ENCODE results near the gene DACT3. TPM values are rescaled to one million over a fixed set of nuclear protein-coding genes. Genes with fewer than 3 reads are reported as not detected.

The DACT3 gene
- total and polyA plus RNA-seq, 4 donors: 24.4 to 216 (median 65.6) TPM

DNA sequence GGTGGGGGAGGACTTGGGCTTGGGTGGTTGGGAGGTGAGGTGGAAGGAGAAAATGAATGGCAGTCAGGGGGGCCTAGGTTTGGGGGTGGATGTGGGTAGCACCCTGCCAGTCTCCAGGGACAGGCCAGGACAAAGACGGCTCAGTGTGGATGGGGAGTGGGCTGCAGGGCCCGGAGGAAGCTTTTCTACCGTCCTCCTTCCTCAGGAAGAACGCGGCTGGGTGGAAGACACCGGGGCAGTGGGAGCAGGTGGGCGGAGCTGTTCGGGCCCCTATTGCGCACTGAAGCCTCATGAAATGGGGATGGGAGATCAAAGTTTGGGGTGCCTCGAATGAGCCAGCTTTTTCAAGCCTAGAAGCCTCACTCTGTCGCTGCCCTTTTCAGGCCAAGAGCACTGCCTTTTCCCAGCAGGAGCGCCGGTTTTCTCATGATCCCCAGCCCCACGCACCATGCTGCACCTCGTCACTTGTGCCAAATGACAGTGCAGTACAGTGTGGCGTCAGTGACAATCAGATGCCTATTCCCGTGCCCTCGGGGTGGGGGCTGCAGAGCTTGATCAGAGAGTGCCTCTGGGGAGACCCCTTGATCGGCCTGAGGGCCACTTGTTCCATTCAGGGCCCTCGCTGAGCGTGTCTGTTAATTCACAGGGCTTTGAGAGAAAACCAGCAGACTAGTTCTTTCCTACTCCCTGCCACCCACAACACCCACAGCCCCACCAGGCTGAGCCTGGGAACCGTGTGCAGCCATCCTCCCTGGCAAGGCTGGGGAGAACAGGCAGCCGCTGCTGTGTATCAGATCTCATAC is 58.4 kb downstream of the DACT3 start:
- Histone ChIP-seq H3K4me3 (ENCODE audit: low read length in 2 of 2) (peak overlapping the region; percentile 89 to 99), H3K36me3 (ENCODE audit: control insufficient read depth in 1 of 2, insufficient read depth in 2 of 2, low read length in 1 of 2) (no peaks in the 10 kb centered on the region), H3K4me1 (ENCODE audit: control insufficient read depth in 1 of 2, insufficient read depth in 2 of 2, low read length in 2 of 2) (peaks cover 0 to 4% of the 10 kb centered on the region in 2 donors), H3K9me3 (ENCODE audit: control insufficient read depth, low read length) (no peaks in the 10 kb centered on the region), H3K27me3 (ENCODE audit: control insufficient read depth in 1 of 2, insufficient read depth in 2 of 2, low read length in 1 of 2) (no peaks in the 10 kb centered on the region), H3K27ac (ENCODE audit: low read depth in 1 of 2, low read length in 2 of 2) (peak overlapping the region; percentile 18 to 75)
- intact Hi-C loops (cut with DNase I): loop anchor here in 1 of 2 donors (10.0 kb wide), 1 partner anchor 242 kb away; no protein-coding TSS in a partner anchor
- ATAC-seq (ENCODE audit: low FRiP score) (no peak), DNase-seq (peak in 1 of 2 donors; percentile 78)
- 1 to 3% methylated on average over 22 to 23 of the region's 23 CpGs for WGBS, 2 donors

DNA sequence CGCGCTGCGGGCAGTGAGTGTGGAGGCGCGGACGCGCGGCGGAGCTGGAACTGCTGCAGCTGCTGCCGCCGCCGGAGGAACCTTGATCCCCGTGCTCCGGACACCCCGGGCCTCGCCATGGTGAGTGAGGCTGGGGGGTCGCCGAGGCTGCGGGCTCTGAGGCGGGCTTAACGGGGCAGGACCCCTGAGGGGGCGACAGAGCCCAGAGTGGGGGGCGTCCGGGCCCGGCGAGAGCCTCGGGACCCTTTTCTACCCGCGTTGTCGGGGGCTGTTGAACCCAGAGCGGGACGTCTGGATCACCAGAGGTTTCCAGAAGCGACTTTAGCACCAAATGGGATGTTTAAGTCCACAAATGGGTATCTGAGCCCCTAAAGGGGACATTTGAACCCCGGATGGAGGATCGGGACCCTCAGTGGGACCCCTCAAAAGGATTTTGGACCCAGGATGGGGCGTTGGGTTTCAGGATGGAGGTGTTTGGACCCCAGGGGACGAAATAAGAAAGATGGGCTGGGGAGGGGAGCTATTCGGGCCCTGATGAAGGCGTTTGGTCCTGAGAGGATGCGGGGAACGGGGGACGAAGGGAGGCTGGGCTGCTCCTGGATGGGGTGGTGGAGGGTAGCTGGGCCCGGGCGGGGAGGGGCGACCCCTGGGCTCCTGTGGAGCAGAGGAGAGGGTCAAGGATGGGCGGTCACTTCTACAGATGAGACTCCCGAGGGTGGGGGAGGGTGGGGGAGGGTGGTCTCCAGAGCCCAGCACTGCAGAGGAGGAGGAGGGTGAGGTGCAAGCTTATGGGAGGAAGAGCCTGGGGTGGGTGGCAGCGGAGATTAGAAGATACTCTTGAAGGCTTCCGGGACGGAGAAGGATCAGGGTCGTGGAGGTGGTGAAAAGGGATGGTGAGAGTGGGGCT is 59.4 kb downstream of the DACT3 start, which contains the start of gene CALM3:
TSS of gene CALM3 (plus strand) at position 13 of the 907 bp plus-strand sequence. CDS start at position 118, 105 bp downstream.
- H3K9me3 ChIP-seq (ENCODE audit: control insufficient read depth, low read length): no peaks in the 10 kb centered on the region
- no peaks in the 10 kb centered on the region for H3K36me3 ChIP-seq (ENCODE audit: control insufficient read depth in 1 of 2, insufficient read depth in 2 of 2, low read length in 1 of 2)
- intact Hi-C loops (cut with DNase I): loop anchor here in 1 of 2 donors (1.0 to 10.0 kb wide), 2 partner anchors 11 to 243 kb away; no protein-coding TSS in a partner anchor
- H3K4me1 ChIP-seq (ENCODE audit: control insufficient read depth in 1 of 2, insufficient read depth in 2 of 2, low read length in 2 of 2): peaks cover 0 to 4% of the 10 kb centered on the region in 2 donors
- WGBS, 2 donors: 0% methylated on average over 35 to 51 of the region's 51 CpGs
- H3K4me3 ChIP-seq (ENCODE audit: low read length in 2 of 2): peak within 1 kb of the TSS; percentile 89 to 99
- ATAC-seq (ENCODE audit: low FRiP score) (no peak), DNase-seq (peak; percentile 70 to 79)
- H3K27me3 ChIP-seq (ENCODE audit: control insufficient read depth in 1 of 2, insufficient read depth in 2 of 2, low read length in 1 of 2): no peaks in the 10 kb centered on the region
- peak within 1 kb of the TSS; percentile 40 to 93 for H3K27ac ChIP-seq (ENCODE audit: low read depth in 1 of 2, low read length in 2 of 2)

DNA sequence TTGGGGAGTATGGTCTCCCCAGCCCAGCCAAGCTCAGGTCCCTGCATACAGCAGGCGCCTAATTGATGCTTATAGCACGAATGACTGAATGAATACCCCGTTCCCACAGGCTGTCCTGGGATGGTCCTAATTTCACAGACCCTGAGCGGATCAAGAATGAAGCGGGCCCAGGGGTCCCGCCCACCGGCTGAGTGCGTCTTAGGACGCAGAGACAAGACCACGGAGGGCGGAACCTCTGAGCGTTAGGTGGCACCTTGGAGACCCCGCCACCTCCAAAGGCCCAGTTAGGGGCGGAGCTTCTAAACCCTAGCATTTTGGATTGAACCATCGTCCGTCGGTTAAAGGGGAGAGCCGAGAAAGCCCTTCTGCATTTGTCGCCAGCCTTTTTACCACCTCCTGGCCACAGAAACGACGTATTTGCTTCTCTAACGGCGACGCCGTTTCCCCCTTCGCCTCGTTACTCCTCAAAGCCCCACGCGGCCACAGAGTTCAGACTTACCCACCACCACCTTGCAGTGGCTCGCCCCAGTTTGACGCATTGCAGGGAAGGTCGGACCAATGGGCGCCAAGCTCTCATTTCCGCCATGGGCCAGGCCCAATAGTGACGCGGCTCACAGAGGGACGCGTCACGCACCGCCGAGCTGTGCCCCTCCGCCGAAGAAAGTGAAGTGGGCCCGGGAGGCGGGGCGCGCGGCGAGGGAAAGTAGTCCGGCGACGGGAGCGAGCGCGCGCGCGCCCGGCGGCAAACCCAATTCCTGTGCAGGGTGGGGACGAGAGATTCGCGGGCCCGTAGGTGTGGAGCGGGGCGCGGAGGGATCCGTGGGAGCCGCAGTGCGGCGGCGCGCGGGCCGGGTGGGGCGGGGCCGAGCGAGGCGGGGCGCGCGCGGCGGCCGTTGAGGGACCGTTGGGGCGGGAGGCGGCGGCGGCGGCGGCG is 60.3 kb downstream of the DACT3 start:
- DNase-seq (peak; percentile 98 to 99), ATAC-seq (ENCODE audit: low FRiP score) (peak; percentile 94)
- Histone ChIP-seq H3K4me1 (ENCODE audit: control insufficient read depth in 1 of 2, insufficient read depth in 2 of 2, low read length in 2 of 2) (peaks cover 0 to 2% of the 10 kb centered on the region in 2 donors), H3K27ac (ENCODE audit: low read depth in 1 of 2, low read length in 2 of 2) (peak overlapping the region; percentile 8 to 91), H3K27me3 (ENCODE audit: control insufficient read depth in 1 of 2, insufficient read depth in 2 of 2, low read length in 1 of 2) (no peaks in the 10 kb centered on the region), H3K9me3 (ENCODE audit: control insufficient read depth, low read length) (no peaks in the 10 kb centered on the region), H3K4me3 (ENCODE audit: low read length in 2 of 2) (peak overlapping the region; percentile 44 to 89), H3K36me3 (ENCODE audit: control insufficient read depth in 1 of 2, insufficient read depth in 2 of 2, low read length in 1 of 2) (no peaks in the 10 kb centered on the region)
- intact Hi-C loops (cut with DNase I): loop anchor here in 1 of 2 donors (1.0 to 10.0 kb wide), 2 partner anchors 12 to 244 kb away; no protein-coding TSS in a partner anchor
- 1% methylated on average over 61 to 93 of the region's 93 CpGs for WGBS, 2 donors

GRCh38 chr19:46599716-46600373 is 61.1 kb downstream of the DACT3 start:
- Histone ChIP-seq H3K27ac (ENCODE audit: low read depth in 1 of 2, low read length in 2 of 2) (no peak overlapping the region), H3K27me3 (ENCODE audit: control insufficient read depth in 1 of 2, insufficient read depth in 2 of 2, low read length in 1 of 2) (no peaks in the 10 kb centered on the region), H3K9me3 (ENCODE audit: control insufficient read depth, low read length) (no peaks in the 10 kb centered on the region), H3K4me1 (ENCODE audit: control insufficient read depth in 1 of 2, insufficient read depth in 2 of 2, low read length in 2 of 2) (no peaks in the 10 kb centered on the region), H3K36me3 (ENCODE audit: control insufficient read depth in 1 of 2, insufficient read depth in 2 of 2, low read length in 1 of 2) (no peaks in the 10 kb centered on the region), H3K4me3 (ENCODE audit: low read length in 2 of 2) (peak overlapping the region in 1 of 2 donors; percentile 44)
- DNase-seq: peak in 1 of 2 donors; percentile 51
- ATAC-seq (ENCODE audit: low FRiP score): no peak
- intact Hi-C loops (cut with DNase I): loop anchor here in 1 of 2 donors (10.0 kb wide), 1 partner anchor 245 kb away; no protein-coding TSS in a partner anchor
- WGBS, 2 donors: 65 to 73% methylated on average over 9 of the region's 9 CpGs

DNA sequence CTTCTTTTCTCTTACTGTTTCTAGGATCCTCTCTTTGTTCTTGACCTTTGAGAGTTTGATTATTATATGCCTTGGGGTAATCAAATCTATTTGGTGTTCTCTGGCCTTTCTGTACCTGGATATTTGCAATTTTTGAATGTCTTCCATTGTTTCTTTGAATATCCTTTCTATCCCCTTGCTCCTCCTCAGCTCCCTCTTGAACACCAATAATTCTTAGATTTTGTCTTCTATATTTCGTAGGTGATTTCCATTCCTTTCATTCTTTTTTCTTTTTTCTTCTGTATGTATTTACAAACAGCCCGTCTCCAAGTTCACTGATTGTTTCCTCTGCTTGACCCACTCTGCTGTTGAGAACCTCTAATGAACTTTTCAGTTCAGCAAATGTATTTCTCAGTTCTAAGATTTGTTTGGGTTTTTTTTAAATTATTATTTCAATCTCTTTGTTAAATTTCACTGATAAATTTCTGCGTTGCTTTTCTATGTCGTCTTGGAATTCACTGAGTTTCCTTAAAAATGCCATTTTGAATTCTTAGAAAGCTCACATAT is 62.5 kb downstream of the DACT3 start:
- Histone ChIP-seq H3K27ac (ENCODE audit: low read depth in 1 of 2, low read length in 2 of 2) (no peak overlapping the region), H3K4me3 (ENCODE audit: low read length in 2 of 2) (no peak overlapping the region), H3K9me3 (ENCODE audit: control insufficient read depth, low read length) (no peaks in the 10 kb centered on the region), H3K4me1 (ENCODE audit: control insufficient read depth in 1 of 2, insufficient read depth in 2 of 2, low read length in 2 of 2) (no peaks in the 10 kb centered on the region), H3K36me3 (ENCODE audit: control insufficient read depth in 1 of 2, insufficient read depth in 2 of 2, low read length in 1 of 2) (no peaks in the 10 kb centered on the region), H3K27me3 (ENCODE audit: control insufficient read depth in 1 of 2, insufficient read depth in 2 of 2, low read length in 1 of 2) (no peaks in the 10 kb centered on the region)
- WGBS, 2 donors: 87 to 89% methylated on average over 4 of the region's 4 CpGs
- ATAC-seq (ENCODE audit: low FRiP score): no peak
- DNase-seq: no peak
- intact Hi-C loops (cut with DNase I): no loop called here

Small RNAs within 50 kb of the gene (microRNA-seq; reads per million reads assigned to microRNA genes)
- 24.9 to 34.6 reads per million in 2 donors for gene MIR320E

Other genes with a start within 250 kb of the DACT3 start
- gene CCDC8, start 247.6 kb downstream of the DACT3 start, total RNA-seq: 10 to 100 TPM; 18.8 to 25.7 TPM
- gene CCDC8, start 247.6 kb downstream of the DACT3 start, polyA plus RNA-seq: 10 to 100 TPM in 1 of 2 donors, 1 to 10 TPM in 1; 9.6 to 11.0 TPM
- gene PNMA8C, start 232.2 kb downstream of the DACT3 start, total RNA-seq: 1 to 10 TPM; 3.1 to 4.3 TPM
- 1 to 10 TPM; 1.2 to 1.6 TPM for gene PNMA8C, start 232.2 kb downstream of the DACT3 start, polyA plus RNA-seq
- gene PNMA8A, start 189.6 kb downstream of the DACT3 start, total RNA-seq: 10 to 100 TPM in 1 of 2 donors, 1 to 10 TPM in 1; 6.8 to 12.4 TPM
- gene PNMA8A, start 189.6 kb downstream of the DACT3 start, polyA plus RNA-seq: 1 to 10 TPM; 3.3 to 6.8 TPM
- gene PNMA8B, start 165.3 kb downstream of the DACT3 start, total RNA-seq: 1 to 10 TPM; 1.5 to 5.2 TPM
- under 1 TPM; 0.75 to 0.82 TPM for gene PNMA8B, start 165.3 kb downstream of the DACT3 start, polyA plus RNA-seq
- 100 to 1,000 TPM; 212 to 237 TPM for gene CALM3, start 59.9 kb downstream of the DACT3 start, total RNA-seq
- gene CALM3, start 59.9 kb downstream of the DACT3 start, polyA plus RNA-seq: 100 to 1,000 TPM; 197 to 240 TPM
- 10 to 100 TPM; 70.4 to 70.8 TPM for gene PTGIR, start 36.1 kb downstream of the DACT3 start, total RNA-seq
- gene PTGIR, start 36.1 kb downstream of the DACT3 start, polyA plus RNA-seq: 100 to 1,000 TPM in 1 of 2 donors, 10 to 100 TPM in 1; 17.3 to 119 TPM
- gene GNG8, start 25.0 kb downstream of the DACT3 start, total RNA-seq: 1 to 10 TPM; 3.0 to 4.5 TPM
- gene GNG8, start 25.0 kb downstream of the DACT3 start, polyA plus RNA-seq: not detected
- 10 to 100 TPM; 42.2 to 62.6 TPM for gene PRKD2, start 55.9 kb upstream of the DACT3 start, total RNA-seq
- 10 to 100 TPM; 15.3 to 79.2 TPM for gene PRKD2, start 55.9 kb upstream of the DACT3 start, polyA plus RNA-seq
- gene FKRP, start 84.9 kb upstream of the DACT3 start, total RNA-seq: 10 to 100 TPM; 19.1 to 20.6 TPM
- gene FKRP, start 84.9 kb upstream of the DACT3 start, polyA plus RNA-seq: 10 to 100 TPM in 1 of 2 donors, 1 to 10 TPM in 1; 3.9 to 13.0 TPM
- gene STRN4, start 85.3 kb upstream of the DACT3 start, total RNA-seq: 10 to 100 TPM; 63.4 to 69.8 TPM
- gene STRN4, start 85.3 kb upstream of the DACT3 start, polyA plus RNA-seq: 10 to 100 TPM; 26.8 to 45.6 TPM
- 10 to 100 TPM; 42.8 to 56.3 TPM for gene SLC1A5, start 127.4 kb upstream of the DACT3 start, total RNA-seq
- 10 to 100 TPM; 15.4 to 44.4 TPM for gene SLC1A5, start 127.4 kb upstream of the DACT3 start, polyA plus RNA-seq
- 100 to 1,000 TPM in 1 of 2 donors, 10 to 100 TPM in 1; 98.3 to 119 TPM for gene AP2S1, start 189.7 kb upstream of the DACT3 start, total RNA-seq
- gene AP2S1, start 189.7 kb upstream of the DACT3 start, polyA plus RNA-seq: 100 to 1,000 TPM in 1 of 2 donors, 10 to 100 TPM in 1; 90.0 to 121 TPM
- 10 to 100 TPM; 60.6 to 64.4 TPM for gene ARHGAP35, start 199.8 kb upstream of the DACT3 start, total RNA-seq
- 10 to 100 TPM; 11.0 to 15.7 TPM for gene ARHGAP35, start 199.8 kb upstream of the DACT3 start, polyA plus RNA-seq

All from aorta (tissue), 5 donors.